Activated CD4-positive, alpha-beta T cell treated with anti-CD3 and anti-CD28 coated beads for 36 hours (primary cell): ENCODE results near the gene ADAD2. TPM values are rescaled to one million over a fixed set of nuclear protein-coding genes. Genes with fewer than 3 reads are reported as not detected.

ENCODE experiments used
- ATAC-seq: fragments of 200-7000 bp; cut with Tn5 transposase; one replicate; pipeline ENCODE4 v1.10.0; 2021; ENCODE audit warnings: mild to moderate bottlenecking, moderate library complexity
- CTCF ChIA-PET: fragments of 350-600 bp; sonication (Branson Sonifier 250); formaldehyde crosslinking; loops from one replicate; lab custom pipeline; 2021; ENCODE audit warnings: antibody characterized with exemption; lab: Charles Lee
- POLR2A ChIA-PET: fragments of 350-600 bp; sonication (Branson Sonifier 250); formaldehyde crosslinking; loops from one replicate; lab custom pipeline; 2021; ENCODE audit warnings: antibody characterized with exemption, inconsistent platforms; lab: Charles Lee
- DNase-seq: peaks from one replicate; pipeline ENCODE4 v3.0.0-alpha.2; 2020
- H3K27ac Mint-ChIP-seq: one replicate; pipeline ENCODE4 v1.8.0; 2021; ENCODE audit warnings: mixed read lengths
- H3K27me3 Mint-ChIP-seq: one replicate; pipeline ENCODE4 v1.8.0; 2021; ENCODE audit warnings: mixed read lengths
- H3K36me3 Mint-ChIP-seq: one replicate; pipeline ENCODE4 v1.8.0; 2021; ENCODE audit warnings: low read depth, mixed read lengths
- H3K4me1 Mint-ChIP-seq: one replicate; pipeline ENCODE4 v1.8.0; 2021; ENCODE audit warnings: mixed read lengths
- H3K4me3 Mint-ChIP-seq: one replicate; pipeline ENCODE4 v1.8.0; 2021; ENCODE audit warnings: mild to moderate bottlenecking, moderate library complexity, mixed read lengths
- H3K9me3 Mint-ChIP-seq: one replicate; pipeline ENCODE4 v1.8.0; 2021; ENCODE audit warnings: low read depth, mixed read lengths
- intact Hi-C, 2 experiments: fragments of 100-400 bp; cut with DNase I in 1 of 2; cut with micrococcal nuclease in 1 of 2; formaldehyde crosslinking; loops; one replicate each; pipeline versions ENCODE4 v1.14.2 to v1.15.1; 2022 to 2024; cut with DNase I, micrococcal nuclease
- total RNA-seq, 2 experiments: library from RNA; stranded (reverse); gene quantifications; one replicate each; pipeline ENCODE4 v1.2.3, GENCODE V29; 2021

ADAD2 gene
- under 1 TPM; 0.16 to 0.18 TPM for total RNA-seq

DNA sequence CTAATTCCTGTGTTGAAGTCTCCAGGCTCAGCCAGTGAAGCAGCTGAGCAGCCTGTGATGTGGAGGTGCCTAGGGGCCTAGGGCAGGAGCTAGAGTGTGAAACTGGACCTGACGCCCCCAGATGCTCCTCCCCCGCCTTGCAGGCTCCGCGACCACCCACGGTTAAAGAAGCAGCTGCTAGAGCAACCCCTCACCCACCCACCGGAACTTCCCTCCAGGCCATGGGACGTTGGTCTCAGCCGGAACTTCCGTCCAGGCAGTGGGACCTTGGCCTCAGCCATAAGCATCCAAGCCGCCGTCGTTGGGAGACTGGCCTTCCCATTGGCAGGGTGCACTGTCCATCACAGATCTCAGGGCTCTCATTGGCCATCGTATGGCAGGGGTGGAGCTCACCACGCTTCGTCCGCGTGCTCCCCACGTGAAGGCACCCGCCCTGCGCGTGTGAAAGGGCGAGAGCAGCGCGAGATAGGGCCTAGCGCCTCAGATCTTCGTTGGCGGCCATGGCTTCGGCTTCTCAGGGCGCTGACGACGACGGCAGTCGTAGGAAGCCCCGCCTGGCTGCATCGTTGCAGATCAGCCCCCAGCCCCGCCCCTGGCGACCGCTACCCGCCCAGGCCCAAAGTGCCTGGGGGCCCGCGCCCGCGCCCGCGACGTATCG is at the start of gene ADAD2:
Gene ADAD2, plus strand, starts transcription at position 427 of the 658 bp plus-strand sequence. Its CDS starts 74 bp downstream, at position 501.
- peak; percentile 32 for DNase-seq
- peaks cover 3% of the 10 kb centered on the region for H3K36me3 Mint-ChIP-seq
- no peaks in the 10 kb centered on the region for H3K27me3 Mint-ChIP-seq
- peaks cover 17% of the 10 kb centered on the region for H3K4me1 Mint-ChIP-seq
- H3K27ac Mint-ChIP-seq = no peak within 1 kb of the TSS
- H3K4me3 Mint-ChIP-seq = no peak within 1 kb of the TSS
- no peaks in the 10 kb centered on the region for H3K9me3 Mint-ChIP-seq
- ChIA-PET POLR2A (no interaction called here), CTCF (interaction anchor here (5.6 kb wide), 1 partner anchor 104 kb away, joined by 65 read pairs; no protein-coding TSS in a partner anchor)
- no peak for ATAC-seq
- intact Hi-C loops = no loop called here

DNA sequence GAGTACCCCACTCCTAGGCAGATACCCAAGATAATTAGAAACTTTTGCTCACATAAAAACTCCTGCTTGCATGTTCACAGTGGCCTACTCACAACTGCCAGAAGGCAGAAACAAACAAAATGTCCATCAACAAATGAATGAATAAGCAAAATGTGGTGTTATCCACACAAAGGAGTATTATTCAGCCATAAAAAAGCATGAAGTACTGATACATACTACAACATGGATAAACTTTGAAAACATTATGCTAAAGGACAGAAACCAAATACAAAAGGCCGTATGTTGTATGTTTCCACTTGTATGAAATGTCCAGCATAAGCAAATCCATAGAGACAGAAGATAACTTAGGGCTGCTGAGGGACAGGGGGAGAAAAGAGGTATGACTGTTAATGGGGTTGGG is 47.9 kb upstream of the ADAD2 start:
- no peaks in the 10 kb centered on the region for H3K9me3 Mint-ChIP-seq
- ChIA-PET POLR2A (no interaction called here), CTCF (interaction anchor here (0.6 to 1.2 kb wide), 8 partner anchors 9 to 57 kb away, joined by 3 to 6 read pairs (median 4); partner anchors contain the start of gene MBTPS1)
- H3K36me3 Mint-ChIP-seq = peaks cover 3% of the 10 kb centered on the region
- peaks cover 31% of the 10 kb centered on the region for H3K4me1 Mint-ChIP-seq
- DNase-seq (no peak), ATAC-seq (no peak)
- H3K27ac Mint-ChIP-seq = no peak overlapping the region
- peak overlapping the region; percentile 95 for H3K4me3 Mint-ChIP-seq
- intact Hi-C loops = loop anchor here in 1 of 2 experiments (5.0 kb wide), 1 partner anchor 34 kb away; no protein-coding TSS in a partner anchor
- H3K27me3 Mint-ChIP-seq = no peaks in the 10 kb centered on the region

DNA sequence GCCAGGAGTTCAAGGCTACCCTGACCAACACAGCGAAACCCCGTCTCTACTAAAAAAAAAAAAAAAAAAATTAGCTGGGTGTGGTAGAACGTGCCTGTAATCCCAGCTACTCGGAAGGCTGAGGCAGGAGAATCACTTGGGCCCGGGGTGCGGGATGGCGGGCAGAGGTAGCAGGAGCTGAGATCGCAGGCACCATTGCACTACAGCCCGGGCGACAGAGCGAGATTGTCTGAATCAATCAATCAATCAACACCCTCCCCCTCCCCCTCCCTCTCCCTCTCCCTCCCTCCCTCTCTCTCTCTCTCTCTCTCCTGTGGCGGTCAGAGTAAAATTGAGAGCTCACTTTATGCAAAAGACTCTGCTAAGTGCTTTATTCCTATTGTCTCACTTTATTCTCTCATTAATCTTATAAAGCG is 47.2 kb upstream of the ADAD2 start:
- intact Hi-C loops = loop anchor here (2.0 to 5.0 kb wide), 3 partner anchors 34 to 335 kb away; partner anchors contain the start of gene TAF1C (in 1 of the 2)
- POLR2A ChIA-PET = no interaction called here
- DNase-seq (peak; percentile 44), ATAC-seq (no peak)
- H3K4me1 Mint-ChIP-seq = peaks cover 25% of the 10 kb centered on the region
- H3K27me3 Mint-ChIP-seq = peaks cover under 1% of the 10 kb centered on the region
- H3K4me3 Mint-ChIP-seq = peak overlapping the region; percentile 95
- H3K9me3 Mint-ChIP-seq = no peaks in the 10 kb centered on the region
- CTCF ChIA-PET = interaction anchor here (0.7 to 1.2 kb wide), 4 partner anchors 27 to 31 kb away, joined by 3 to 6 read pairs (median 5); partner anchors contain the start of gene MBTPS1
- peaks cover 3% of the 10 kb centered on the region for H3K36me3 Mint-ChIP-seq
- peak overlapping the region; percentile 72 for H3K27ac Mint-ChIP-seq

DNA sequence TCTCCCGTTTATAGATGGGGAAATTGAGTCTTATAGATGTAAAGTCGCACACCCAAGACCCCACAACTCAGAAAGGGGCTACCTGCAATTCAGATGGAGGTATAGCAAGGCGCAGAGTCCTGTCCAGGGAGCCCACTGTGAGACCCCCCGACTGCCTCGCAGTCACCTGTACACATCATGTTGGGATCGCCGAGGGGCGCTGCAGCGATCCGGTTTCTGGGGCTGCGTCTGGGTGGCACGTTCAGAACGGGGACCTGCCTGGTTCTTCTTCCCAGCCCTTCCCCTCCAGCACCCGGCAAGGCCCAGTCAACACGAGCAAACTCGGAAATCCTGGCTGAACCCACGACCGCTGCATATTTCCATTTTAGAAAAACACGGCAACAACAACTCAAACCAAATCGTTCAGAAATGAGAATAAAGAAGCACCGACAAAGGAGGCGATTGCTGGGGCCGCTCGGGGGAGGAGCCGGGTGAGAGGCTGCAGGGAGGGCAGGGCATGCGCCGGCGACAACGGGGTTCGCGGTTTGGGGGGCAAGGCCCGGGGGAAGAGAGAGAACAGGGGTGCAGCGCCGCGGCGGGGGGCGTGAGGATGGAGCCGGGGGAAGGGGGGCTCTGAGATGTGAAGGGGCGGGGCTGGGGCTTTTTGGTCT is 46.6 kb upstream of the ADAD2 start:
- Mint-ChIP-seq H3K4me1 (peaks cover 20% of the 10 kb centered on the region), H3K9me3 (no peaks in the 10 kb centered on the region), H3K27ac (peak overlapping the region; percentile 72), H3K36me3 (peaks cover 3% of the 10 kb centered on the region), H3K4me3 (peak overlapping the region; percentile 95), H3K27me3 (peaks cover 4% of the 10 kb centered on the region)
- intact Hi-C loops = loop anchor here (2.0 to 5.0 kb wide), 3 partner anchors 33 to 336 kb away; partner anchors contain the start of gene TAF1C (in 1 of the 2)
- peak; percentile 57 for ATAC-seq
- CTCF ChIA-PET = interaction anchor here (0.7 to 1.4 kb wide), 5 partner anchors 27 to 56 kb away, joined by 3 to 6 read pairs (median 4); partner anchors contain the start of gene MBTPS1
- POLR2A ChIA-PET = interaction anchor here (1.4 kb wide), 1 partner anchor 27 kb away, joined by 11 read pairs; the partner anchor contains the start of gene MBTPS1
- peak; percentile 69 for DNase-seq

DNA sequence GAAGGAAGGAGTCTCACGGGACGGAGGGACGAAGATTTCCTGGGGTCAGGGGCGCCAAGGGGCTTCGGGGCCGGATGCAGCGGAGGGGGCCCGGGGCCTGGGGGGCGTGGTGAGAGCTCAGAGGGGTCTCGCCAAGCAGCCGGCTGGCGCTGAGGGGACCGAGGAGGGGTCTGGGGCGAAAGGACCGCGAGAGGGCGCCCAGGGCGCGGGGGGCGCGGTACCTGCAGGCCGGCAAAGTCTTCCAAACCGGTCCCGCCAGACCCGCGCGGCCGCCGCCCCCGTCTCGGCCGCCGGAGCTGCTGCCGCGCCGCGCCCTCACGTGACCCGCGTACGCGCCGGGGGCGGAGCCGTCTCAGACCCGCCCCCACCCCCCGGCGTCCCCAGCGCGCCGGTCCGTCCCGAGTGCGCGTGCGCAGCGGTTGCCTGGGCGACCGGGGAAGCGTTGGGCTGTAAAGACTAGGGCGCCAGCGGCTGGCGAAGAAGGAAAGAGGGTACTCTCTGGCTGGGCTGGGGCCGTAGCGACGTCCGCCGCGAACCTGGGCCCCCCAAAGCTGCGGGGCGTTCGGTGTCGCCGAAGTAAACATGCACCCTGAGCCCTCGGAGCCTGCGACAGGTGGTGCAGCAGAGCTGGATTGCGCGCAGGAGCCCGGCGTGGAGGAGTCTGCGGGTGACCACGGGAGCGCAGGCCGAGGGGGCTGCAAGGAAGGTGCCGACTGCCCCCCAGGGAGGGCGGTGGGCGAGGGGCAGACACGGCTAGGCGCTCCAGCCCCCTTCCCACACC is 45.9 kb upstream of the ADAD2 start, which contains the start of the genes DNAAF1 and HSDL1:
Gene DNAAF1, plus strand, starts transcription at position 450 of the 781 bp plus-strand sequence. Its CDS starts 133 bp downstream, at position 583.
Gene HSDL1, minus strand, starts transcription at position 319 of the 781 bp plus-strand sequence. CDS start 13,856 bp downstream, outside the sequence.
- Mint-ChIP-seq H3K4me1 (peaks cover 12% of the 10 kb centered on the region), H3K36me3 (no peaks in the 10 kb centered on the region), H3K27me3 (peaks cover 4% of the 10 kb centered on the region), H3K9me3 (no peaks in the 10 kb centered on the region), H3K27ac (peak within 1 kb of the TSS; percentile 72), H3K4me3 (peak within 1 kb of the TSS; percentile 95)
- ChIA-PET CTCF (interaction anchor here (1.0 to 1.4 kb wide), 2 partner anchors 27 to 57 kb away, joined by 4 read pairs; no protein-coding TSS in a partner anchor), POLR2A (interaction anchor here (1.4 kb wide), 1 partner anchor 28 kb away, joined by 11 read pairs; the partner anchor contains the start of gene MBTPS1)
- peak; percentile 84 for ATAC-seq
- DNase-seq = peak; percentile 96
- intact Hi-C loops = loop anchor here (1.0 to 5.0 kb wide), 11 partner anchors 29 to 882 kb away; partner anchors contain the start of genes MBTPS1 (in 2 of the 2), TAF1C (in 2 of the 2), KIAA0513 (in 1 of the 2) and MEAK7 (in 1 of the 2)

DNA sequence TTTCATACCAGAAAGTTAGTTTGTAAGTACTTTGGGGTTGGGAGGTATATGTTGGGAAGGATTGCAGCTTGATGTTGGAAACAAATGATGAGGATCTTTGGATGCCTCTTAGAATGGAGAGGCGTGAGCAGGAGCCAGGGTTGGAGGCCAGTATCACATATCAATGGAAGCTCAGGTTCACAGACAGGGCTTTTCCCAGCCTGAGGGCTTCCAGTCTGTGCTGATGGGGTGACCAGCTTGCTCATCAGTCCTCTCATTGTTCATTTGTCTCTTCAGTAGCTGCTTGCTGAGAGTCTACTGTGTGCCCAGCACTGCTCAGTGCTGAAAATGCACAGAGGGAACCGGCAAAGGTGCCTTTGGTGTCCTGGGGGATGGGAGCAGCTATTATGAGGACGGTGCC is 40.0 kb upstream of the ADAD2 start:
- Mint-ChIP-seq H3K36me3 (no peaks in the 10 kb centered on the region), H3K4me1 (no peaks in the 10 kb centered on the region), H3K27me3 (peaks cover 6% of the 10 kb centered on the region), H3K27ac (no peak overlapping the region), H3K4me3 (no peak overlapping the region), H3K9me3 (no peaks in the 10 kb centered on the region)
- DNase-seq (no peak), ATAC-seq (no peak)
- ChIA-PET CTCF (interaction anchor here (0.6 to 1.0 kb wide), 2 partner anchors 36 to 373 kb away, joined by 3 read pairs; partner anchors contain the start of gene TAF1C), POLR2A (no interaction called here)
- intact Hi-C loops = no loop called here

DNA sequence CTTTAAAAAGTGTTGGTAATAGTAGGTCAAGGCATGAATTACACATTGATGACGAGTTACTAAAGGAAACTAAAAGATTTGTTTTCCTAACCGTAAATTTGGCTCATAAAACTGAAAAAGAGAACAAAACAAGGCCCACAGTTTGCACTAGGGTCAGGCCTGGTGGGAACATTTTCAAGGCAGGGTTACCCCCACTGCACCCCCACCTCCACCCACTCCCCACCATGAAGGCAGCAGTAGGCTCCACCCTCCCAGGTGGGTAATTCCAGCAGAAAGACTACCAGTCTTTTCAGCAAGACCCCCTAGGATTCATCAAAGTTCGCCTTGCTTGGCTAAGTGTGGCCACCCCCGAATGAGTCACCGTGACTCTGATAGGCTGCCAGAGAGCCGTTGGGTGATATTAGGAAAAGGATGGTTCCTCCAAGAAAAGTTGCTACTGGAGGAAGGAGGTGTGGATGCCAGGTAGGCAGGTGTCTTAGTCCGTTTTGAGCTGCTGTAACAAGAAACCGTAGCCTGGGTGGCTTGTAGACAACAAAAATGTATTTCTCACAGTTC is 37.2 kb upstream of the ADAD2 start:
- intact Hi-C loops = no loop called here
- Mint-ChIP-seq H3K27ac (no peak overlapping the region), H3K36me3 (no peaks in the 10 kb centered on the region), H3K27me3 (peaks cover 14% of the 10 kb centered on the region), H3K9me3 (no peaks in the 10 kb centered on the region), H3K4me3 (no peak overlapping the region), H3K4me1 (peaks cover 2% of the 10 kb centered on the region)
- CTCF ChIA-PET = interaction anchor here (0.6 kb wide), 1 partner anchor 19 kb away, joined by 3 read pairs; no protein-coding TSS in a partner anchor
- DNase-seq (no peak), ATAC-seq (no peak)
- POLR2A ChIA-PET = interaction anchor here (0.6 kb wide), 1 partner anchor 24 kb away, joined by 3 read pairs; no protein-coding TSS in a partner anchor

DNA sequence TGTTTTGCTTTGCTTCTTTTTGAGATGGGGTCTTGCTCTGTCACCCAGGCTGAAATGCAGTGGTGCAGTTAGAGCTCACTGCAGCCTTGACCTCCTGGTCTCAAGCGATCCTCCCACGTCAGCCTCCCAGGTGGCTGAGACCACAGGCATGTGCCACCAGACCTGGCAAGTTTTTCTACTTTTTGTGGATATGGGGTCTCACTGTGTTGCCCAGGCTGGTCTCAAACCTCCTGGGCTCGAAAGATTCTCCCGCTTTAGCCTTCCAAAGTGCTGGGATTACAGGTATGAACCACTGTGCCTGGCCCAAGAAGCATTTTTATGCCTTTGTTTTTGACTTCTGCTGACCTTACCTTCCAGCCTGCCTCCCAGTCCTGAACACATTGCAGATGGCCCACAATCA is 35.7 kb upstream of the ADAD2 start:
- no peaks in the 10 kb centered on the region for H3K9me3 Mint-ChIP-seq
- POLR2A ChIA-PET = no interaction called here
- no peak for DNase-seq
- H3K4me3 Mint-ChIP-seq = no peak overlapping the region
- peaks cover 2% of the 10 kb centered on the region for H3K4me1 Mint-ChIP-seq
- CTCF ChIA-PET = no interaction called here
- intact Hi-C loops = no loop called here
- peaks cover 15% of the 10 kb centered on the region for H3K27me3 Mint-ChIP-seq
- H3K27ac Mint-ChIP-seq = no peak overlapping the region
- no peak for ATAC-seq
- H3K36me3 Mint-ChIP-seq = no peaks in the 10 kb centered on the region

DNA sequence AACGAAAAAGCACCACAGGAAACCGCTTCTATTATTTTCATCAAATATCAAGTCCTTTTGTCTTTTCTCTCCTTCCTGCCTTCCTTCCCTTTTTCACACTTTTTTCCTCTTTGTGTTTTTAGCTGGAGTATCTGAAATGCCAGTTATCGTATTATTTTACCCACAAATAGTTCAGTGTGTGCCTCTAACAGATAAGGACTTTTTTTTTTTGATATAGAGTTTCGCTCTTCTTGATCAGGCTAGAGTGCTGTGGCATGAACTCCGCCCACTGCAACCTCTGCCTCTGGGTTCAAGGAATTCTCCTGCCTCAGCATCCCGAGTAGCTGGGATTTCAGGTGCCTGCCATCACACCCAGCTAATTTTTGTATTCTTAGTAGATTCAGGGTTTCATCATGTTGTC is 35.2 kb upstream of the ADAD2 start:
- Mint-ChIP-seq H3K27me3 (peaks cover 15% of the 10 kb centered on the region), H3K4me3 (no peak overlapping the region), H3K27ac (no peak overlapping the region), H3K9me3 (no peaks in the 10 kb centered on the region), H3K4me1 (peaks cover 2% of the 10 kb centered on the region), H3K36me3 (no peaks in the 10 kb centered on the region)
- ChIA-PET POLR2A (no interaction called here), CTCF (interaction anchor here (0.7 to 1.2 kb wide), 3 partner anchors 71 to 93 kb away, joined by 3 to 4 read pairs (median 4); no protein-coding TSS in a partner anchor)
- intact Hi-C loops = no loop called here
- DNase-seq = no peak
- ATAC-seq = no peak

DNA sequence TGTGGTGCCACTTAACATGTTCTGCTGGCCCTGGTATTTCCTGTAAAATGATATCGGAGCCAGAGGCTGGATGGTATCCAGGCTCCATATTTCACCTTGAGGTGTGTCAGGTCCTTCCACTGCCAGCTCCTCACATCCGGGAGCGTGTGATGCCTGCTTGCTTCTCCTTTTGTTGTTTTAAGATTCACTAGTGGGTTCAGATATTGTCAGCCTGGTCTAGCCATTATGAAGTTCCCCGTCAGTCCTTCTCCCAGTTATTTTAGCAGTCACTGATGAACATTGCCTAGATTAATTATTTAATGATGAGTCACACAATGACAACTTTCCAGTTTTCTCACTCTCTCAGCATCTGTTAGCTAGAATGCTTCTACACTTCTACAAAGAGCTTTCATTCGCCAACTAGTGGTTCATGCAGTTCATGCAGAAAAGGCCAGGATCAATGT is 34.6 kb upstream of the ADAD2 start:
- no peak for DNase-seq
- no peak overlapping the region for H3K27ac Mint-ChIP-seq
- ATAC-seq = no peak
- intact Hi-C loops = no loop called here
- ChIA-PET CTCF (interaction anchor here (0.7 to 1.2 kb wide), 5 partner anchors 40 to 93 kb away, joined by 3 to 4 read pairs (median 4); partner anchors contain the start of gene MBTPS1), POLR2A (no interaction called here)
- H3K4me1 Mint-ChIP-seq = peaks cover 2% of the 10 kb centered on the region
- H3K36me3 Mint-ChIP-seq = no peaks in the 10 kb centered on the region
- no peaks in the 10 kb centered on the region for H3K9me3 Mint-ChIP-seq
- H3K4me3 Mint-ChIP-seq = no peak overlapping the region
- H3K27me3 Mint-ChIP-seq = peaks cover 15% of the 10 kb centered on the region
